ENCODE measurements around the gene DDX42.
A peak's percentile ranks its signal among the peaks of the same experiment; 100 is the strongest.
"Not testable (repeated sequence)": the region's sequence is repeated elsewhere in the genome, so short reads cannot be mapped to it uniquely, and the experiment has no call there.

The DDX42 gene

GRCh38 chr17:63843387-63843888 lies 69.5 kb downstream of the DDX42 start:
- not testable (repeated sequence) for H3K27ac ChIP-seq (ENCODE audit: low read length); H3K9me3 ChIP-seq (ENCODE audit: control insufficient read depth, low read depth, low read length); H3K36me3 ChIP-seq (ENCODE audit: control insufficient read depth, low read depth, low read length)
- Histone ChIP-seq H3K4me1 (ENCODE audit: control insufficient read depth, low read depth, low read length) (peaks cover 21% of the 10 kb centered on the region), H3K9ac (ENCODE audit: low read length) (peak overlapping the region; percentile 5), H3K4me3 (ENCODE audit: low read length) (peak overlapping the region; percentile 94), H3K27me3 (ENCODE audit: control insufficient read depth, insufficient read depth, low read length) (peaks cover 37% of the 10 kb centered on the region)

GRCh38 chr17:63843910-63844677 lies 70.1 kb downstream of the DDX42 start:
- no peaks in the 10 kb centered on the region for H3K9me3 ChIP-seq (ENCODE audit: control insufficient read depth, low read depth, low read length)
- no peak overlapping the region for H3K4me3 ChIP-seq (ENCODE audit: low read length)
- no peak overlapping the region for H3K9ac ChIP-seq (ENCODE audit: low read length)
- no peaks in the 10 kb centered on the region for H3K36me3 ChIP-seq (ENCODE audit: control insufficient read depth, low read depth, low read length)
- H3K27ac ChIP-seq (ENCODE audit: low read length) = no peak overlapping the region
- peaks cover 14% of the 10 kb centered on the region for H3K4me1 ChIP-seq (ENCODE audit: control insufficient read depth, low read depth, low read length)
- H3K27me3 ChIP-seq (ENCODE audit: control insufficient read depth, insufficient read depth, low read length) = peaks cover 40% of the 10 kb centered on the region

- Histone ChIP-seq H3K4me3 (ENCODE audit: low read length) (no peak overlapping the region), H3K9me3 (ENCODE audit: control insufficient read depth, low read depth, low read length) (no peaks in the 10 kb centered on the region), H3K27me3 (ENCODE audit: control insufficient read depth, insufficient read depth, low read length) (peaks cover 49% of the 10 kb centered on the region), H3K4me1 (ENCODE audit: control insufficient read depth, low read depth, low read length) (peaks cover 9% of the 10 kb centered on the region), H3K36me3 (ENCODE audit: control insufficient read depth, low read depth, low read length) (no peaks in the 10 kb centered on the region), H3K9ac (ENCODE audit: low read length) (no peak overlapping the region), H3K27ac (ENCODE audit: low read length) (no peak overlapping the region)
Observed at GRCh38 chr17:63845509-63845908, 71.5 kb downstream of the DDX42 start.

- Histone ChIP-seq H3K9me3 (ENCODE audit: control insufficient read depth, low read depth, low read length) (no peaks in the 10 kb centered on the region), H3K4me1 (ENCODE audit: control insufficient read depth, low read depth, low read length) (no peaks in the 10 kb centered on the region), H3K27ac (ENCODE audit: low read length) (no peak overlapping the region), H3K36me3 (ENCODE audit: control insufficient read depth, low read depth, low read length) (no peaks in the 10 kb centered on the region), H3K9ac (ENCODE audit: low read length) (no peak overlapping the region), H3K27me3 (ENCODE audit: control insufficient read depth, insufficient read depth, low read length) (peaks cover 49% of the 10 kb centered on the region), H3K4me3 (ENCODE audit: low read length) (no peak overlapping the region)
Observed at GRCh38 chr17:63847525-63848249, 73.7 kb downstream of the DDX42 start.

GRCh38 chr17:63848834-63849689 lies 75.1 kb downstream of the DDX42 start:
- H3K4me1 ChIP-seq (ENCODE audit: control insufficient read depth, low read depth, low read length) = no peaks in the 10 kb centered on the region
- no peak overlapping the region for H3K4me3 ChIP-seq (ENCODE audit: low read length)
- no peaks in the 10 kb centered on the region for H3K36me3 ChIP-seq (ENCODE audit: control insufficient read depth, low read depth, low read length)
- H3K9me3 ChIP-seq (ENCODE audit: control insufficient read depth, low read depth, low read length) = no peaks in the 10 kb centered on the region
- H3K27me3 ChIP-seq (ENCODE audit: control insufficient read depth, insufficient read depth, low read length) = peaks cover 49% of the 10 kb centered on the region
- H3K9ac ChIP-seq (ENCODE audit: low read length) = no peak overlapping the region
- H3K27ac ChIP-seq (ENCODE audit: low read length) = peak overlapping the region; percentile 43

- H3K4me3 ChIP-seq (ENCODE audit: low read length) = no peak overlapping the region
- H3K27ac ChIP-seq (ENCODE audit: low read length) = no peak overlapping the region
Observed at GRCh38 chr17:63850401-63850800, 76.4 kb downstream of the DDX42 start.

GRCh38 chr17:63853260-63853659 lies 79.3 kb downstream of the DDX42 start:
- Histone ChIP-seq H3K27me3 (ENCODE audit: control insufficient read depth, insufficient read depth, low read length) (peaks cover 14% of the 10 kb centered on the region), H3K27ac (ENCODE audit: low read length) (no peak overlapping the region), H3K9ac (ENCODE audit: low read length) (no peak overlapping the region), H3K4me3 (ENCODE audit: low read length) (no peak overlapping the region), H3K4me1 (ENCODE audit: control insufficient read depth, low read depth, low read length) (no peaks in the 10 kb centered on the region), H3K9me3 (ENCODE audit: control insufficient read depth, low read depth, low read length) (no peaks in the 10 kb centered on the region), H3K36me3 (ENCODE audit: control insufficient read depth, low read depth, low read length) (no peaks in the 10 kb centered on the region)

More at GRCh38 chr17:63850401-63850800, 76.4 kb downstream of the DDX42 start:
- no peaks in the 10 kb centered on the region for H3K36me3 ChIP-seq (ENCODE audit: control insufficient read depth, low read depth, low read length)
- no peaks in the 10 kb centered on the region for H3K4me1 ChIP-seq (ENCODE audit: control insufficient read depth, low read depth, low read length)
- H3K27me3 ChIP-seq (ENCODE audit: control insufficient read depth, insufficient read depth, low read length) = peaks cover 42% of the 10 kb centered on the region
- no peak overlapping the region for H3K9ac ChIP-seq (ENCODE audit: low read length)
- no peaks in the 10 kb centered on the region for H3K9me3 ChIP-seq (ENCODE audit: control insufficient read depth, low read depth, low read length)

- peaks cover 5% of the 10 kb centered on the region for H3K27me3 ChIP-seq (ENCODE audit: control insufficient read depth, insufficient read depth, low read length)
- H3K27ac ChIP-seq (ENCODE audit: low read length) = no peak overlapping the region
- H3K4me3 ChIP-seq (ENCODE audit: low read length) = no peak overlapping the region
- no peaks in the 10 kb centered on the region for H3K9me3 ChIP-seq (ENCODE audit: control insufficient read depth, low read depth, low read length)
- no peak overlapping the region for H3K9ac ChIP-seq (ENCODE audit: low read length)
- no peaks in the 10 kb centered on the region for H3K4me1 ChIP-seq (ENCODE audit: control insufficient read depth, low read depth, low read length)
- H3K36me3 ChIP-seq (ENCODE audit: control insufficient read depth, low read depth, low read length) = no peaks in the 10 kb centered on the region
Observed at GRCh38 chr17:63854709-63855108, 80.7 kb downstream of the DDX42 start.

GRCh38 chr17:63855185-63855584 lies 81.2 kb downstream of the DDX42 start:
- no peaks in the 10 kb centered on the region for H3K36me3 ChIP-seq (ENCODE audit: control insufficient read depth, low read depth, low read length)
- no peak overlapping the region for H3K9ac ChIP-seq (ENCODE audit: low read length)
- no peak overlapping the region for H3K27ac ChIP-seq (ENCODE audit: low read length)
- H3K4me3 ChIP-seq (ENCODE audit: low read length) = no peak overlapping the region
- H3K9me3 ChIP-seq (ENCODE audit: control insufficient read depth, low read depth, low read length) = no peaks in the 10 kb centered on the region
- no peaks in the 10 kb centered on the region for H3K4me1 ChIP-seq (ENCODE audit: control insufficient read depth, low read depth, low read length)
- H3K27me3 ChIP-seq (ENCODE audit: control insufficient read depth, insufficient read depth, low read length) = peaks cover under 1% of the 10 kb centered on the region

GRCh38 chr17:63856425-63856824 lies 82.5 kb downstream of the DDX42 start:
- H3K9ac ChIP-seq (ENCODE audit: low read length); H3K4me1 ChIP-seq (ENCODE audit: control insufficient read depth, low read depth, low read length); H3K27me3 ChIP-seq (ENCODE audit: control insufficient read depth, insufficient read depth, low read length); H3K9me3 ChIP-seq (ENCODE audit: control insufficient read depth, low read depth, low read length); H3K36me3 ChIP-seq (ENCODE audit: control insufficient read depth, low read depth, low read length); H3K4me3 ChIP-seq (ENCODE audit: low read length); H3K27ac ChIP-seq (ENCODE audit: low read length): not testable (repeated sequence)

- no peak overlapping the region for H3K27ac ChIP-seq (ENCODE audit: low read length)
- no peak overlapping the region for H3K4me3 ChIP-seq (ENCODE audit: low read length)
- no peaks in the 10 kb centered on the region for H3K36me3 ChIP-seq (ENCODE audit: control insufficient read depth, low read depth, low read length)
- H3K27me3 ChIP-seq (ENCODE audit: control insufficient read depth, insufficient read depth, low read length) = no peaks in the 10 kb centered on the region
- no peaks in the 10 kb centered on the region for H3K4me1 ChIP-seq (ENCODE audit: control insufficient read depth, low read depth, low read length)
- H3K9ac ChIP-seq (ENCODE audit: low read length) = no peak overlapping the region
- H3K9me3 ChIP-seq (ENCODE audit: control insufficient read depth, low read depth, low read length) = no peaks in the 10 kb centered on the region
Observed at GRCh38 chr17:63859257-63859656, 85.3 kb downstream of the DDX42 start.

Data from iPS-18a (cell line).